ENCODE measurements around the gene MMS22L. TPM values are rescaled to one million over a fixed set of nuclear protein-coding genes. Genes with fewer than 3 reads are reported as not detected.

MMS22L gene
- total RNA-seq, 1 donor from 2014 or later, result 8.5 TPM

GRCh38 chr6:97195117-97195516, 87.9 kb downstream of the MMS22L start:
- TF ChIP-seq, protein P1, sequence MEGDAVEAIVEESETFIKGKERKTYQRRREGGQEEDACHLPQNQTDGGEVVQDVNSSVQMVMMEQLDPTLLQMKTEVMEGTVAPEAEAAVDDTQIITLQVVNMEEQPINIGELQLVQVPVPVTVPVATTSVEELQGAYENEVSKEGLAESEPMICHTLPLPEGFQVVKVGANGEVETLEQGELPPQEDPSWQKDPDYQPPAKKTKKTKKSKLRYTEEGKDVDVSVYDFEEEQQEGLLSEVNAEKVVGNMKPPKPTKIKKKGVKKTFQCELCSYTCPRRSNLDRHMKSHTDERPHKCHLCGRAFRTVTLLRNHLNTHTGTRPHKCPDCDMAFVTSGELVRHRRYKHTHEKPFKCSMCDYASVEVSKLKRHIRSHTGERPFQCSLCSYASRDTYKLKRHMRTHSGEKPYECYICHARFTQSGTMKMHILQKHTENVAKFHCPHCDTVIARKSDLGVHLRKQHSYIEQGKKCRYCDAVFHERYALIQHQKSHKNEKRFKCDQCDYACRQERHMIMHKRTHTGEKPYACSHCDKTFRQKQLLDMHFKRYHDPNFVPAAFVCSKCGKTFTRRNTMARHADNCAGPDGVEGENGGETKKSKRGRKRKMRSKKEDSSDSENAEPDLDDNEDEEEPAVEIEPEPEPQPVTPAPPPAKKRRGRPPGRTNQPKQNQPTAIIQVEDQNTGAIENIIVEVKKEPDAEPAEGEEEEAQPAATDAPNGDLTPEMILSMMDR (IDR thresholded peaks at IDR 0.05), result no peak
- Mint-ChIP-seq H3K4me3 (ENCODE audit: unreplicated experiment) (no peak overlapping the region), H3K27ac (ENCODE audit: unreplicated experiment) (no peak overlapping the region), H3K9me3 (ENCODE audit: unreplicated experiment) (no peaks in the 10 kb centered on the region), H3K36me3 (ENCODE audit: unreplicated experiment) (no peaks in the 10 kb centered on the region), H3K27me3 (ENCODE audit: unreplicated experiment) (no peaks in the 10 kb centered on the region), H3K4me1 (ENCODE audit: unreplicated experiment) (peaks cover 10% of the 10 kb centered on the region)
- no peak for DNase-seq (ENCODE audit: extremely low spot score, unreplicated experiment)

- no peaks in the 10 kb centered on the region for H3K27me3 Mint-ChIP-seq (ENCODE audit: unreplicated experiment)
- DNase-seq (ENCODE audit: extremely low spot score, unreplicated experiment), result no peak
- H3K4me3 Mint-ChIP-seq (ENCODE audit: unreplicated experiment), result no peak overlapping the region
- no peaks in the 10 kb centered on the region for H3K36me3 Mint-ChIP-seq (ENCODE audit: unreplicated experiment)
- no peaks in the 10 kb centered on the region for H3K9me3 Mint-ChIP-seq (ENCODE audit: unreplicated experiment)
- H3K4me1 Mint-ChIP-seq (ENCODE audit: unreplicated experiment), result peaks cover 24% of the 10 kb centered on the region
- TF ChIP-seq, protein P1 (IDR thresholded peaks at IDR 0.05), result no peak
- H3K27ac Mint-ChIP-seq (ENCODE audit: unreplicated experiment), result no peak overlapping the region
Measured at GRCh38 chr6:97189767-97190166, 93.2 kb downstream of the MMS22L start.

- Mint-ChIP-seq H3K27ac (ENCODE audit: unreplicated experiment) (no peak overlapping the region), H3K27me3 (ENCODE audit: unreplicated experiment) (no peaks in the 10 kb centered on the region), H3K9me3 (ENCODE audit: unreplicated experiment) (no peaks in the 10 kb centered on the region), H3K4me3 (ENCODE audit: unreplicated experiment) (no peak overlapping the region), H3K4me1 (ENCODE audit: unreplicated experiment) (peaks cover 24% of the 10 kb centered on the region), H3K36me3 (ENCODE audit: unreplicated experiment) (no peaks in the 10 kb centered on the region)
- TF ChIP-seq, protein P1 (IDR thresholded peaks at IDR 0.05), result no peak
- no peak for DNase-seq (ENCODE audit: extremely low spot score, unreplicated experiment)
Measured at GRCh38 chr6:97187951-97188350, 95.1 kb downstream of the MMS22L start.

DNA sequence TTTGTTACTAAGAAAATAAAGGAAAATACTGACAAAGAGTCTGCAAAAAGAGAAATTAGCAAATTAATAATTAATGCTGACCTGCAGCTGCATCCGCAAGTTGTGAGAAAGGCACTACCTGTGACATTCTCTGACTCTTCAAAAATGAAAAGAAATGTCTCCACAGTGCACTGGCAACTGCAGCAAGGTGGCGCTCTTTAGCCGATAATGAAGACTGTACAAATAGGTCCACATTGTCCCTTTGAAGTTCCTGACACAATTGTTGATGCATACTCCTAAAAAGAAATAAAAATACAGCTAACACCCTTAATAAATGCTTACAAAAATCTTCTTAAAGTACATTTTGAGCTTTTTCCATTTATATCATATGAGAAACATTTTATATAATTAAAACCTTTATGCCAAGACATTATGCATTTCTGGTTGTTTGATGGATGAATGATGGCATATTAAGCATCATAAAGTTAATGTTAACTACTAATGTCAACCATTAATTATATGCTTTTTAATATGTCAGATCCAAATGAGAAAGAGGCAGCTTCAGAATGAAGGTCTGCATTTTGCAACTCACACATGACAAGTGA, 96.5 kb downstream of the MMS22L start:
- Mint-ChIP-seq H3K9me3 (ENCODE audit: unreplicated experiment) (no peaks in the 10 kb centered on the region), H3K27me3 (ENCODE audit: unreplicated experiment) (no peaks in the 10 kb centered on the region), H3K36me3 (ENCODE audit: unreplicated experiment) (no peaks in the 10 kb centered on the region), H3K27ac (ENCODE audit: unreplicated experiment) (no peak overlapping the region), H3K4me3 (ENCODE audit: unreplicated experiment) (no peak overlapping the region), H3K4me1 (ENCODE audit: unreplicated experiment) (peaks cover 24% of the 10 kb centered on the region)
- TF ChIP-seq, protein P1 (IDR thresholded peaks at IDR 0.05), result peak; percentile 97
- DNase-seq (ENCODE audit: extremely low spot score, unreplicated experiment), result peak; percentile 85

DNA sequence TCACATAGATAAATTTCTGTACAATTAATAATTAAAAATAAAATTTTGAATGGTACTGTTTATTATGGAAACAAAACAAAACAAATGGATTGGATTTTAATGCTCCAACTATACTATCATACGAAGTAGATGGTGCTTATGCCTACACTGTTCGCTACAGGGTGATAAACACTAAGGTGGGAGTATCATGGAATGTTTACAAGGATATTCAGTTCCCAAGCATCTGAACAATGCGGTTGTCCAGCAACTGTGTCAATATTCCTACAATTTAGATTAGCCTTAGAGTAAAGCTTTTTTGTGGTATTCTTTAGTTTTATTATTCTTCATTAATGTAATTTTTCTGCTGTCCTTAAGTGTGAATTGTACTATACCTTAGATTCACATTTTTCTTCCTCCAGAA, 105.1 kb downstream of the MMS22L start:
- peaks cover 4% of the 10 kb centered on the region for H3K9me3 Mint-ChIP-seq (ENCODE audit: unreplicated experiment)
- H3K4me1 Mint-ChIP-seq (ENCODE audit: unreplicated experiment), result no peaks in the 10 kb centered on the region
- no peak overlapping the region for H3K4me3 Mint-ChIP-seq (ENCODE audit: unreplicated experiment)
- no peak for DNase-seq (ENCODE audit: extremely low spot score, unreplicated experiment)
- no peak overlapping the region for H3K27ac Mint-ChIP-seq (ENCODE audit: unreplicated experiment)
- TF ChIP-seq, protein P1 (IDR thresholded peaks at IDR 0.05), result no peak
- H3K36me3 Mint-ChIP-seq (ENCODE audit: unreplicated experiment), result peaks cover 4% of the 10 kb centered on the region
- H3K27me3 Mint-ChIP-seq (ENCODE audit: unreplicated experiment), result no peaks in the 10 kb centered on the region

Data from osteocyte (in vitro differentiated cells).